Stimulated activated CD4-positive, alpha-beta T cell treated with anti-CD3 and anti-CD28 coated beads, Interleukin-15, amount 100 ng/mL, for 48 hours (primary cell): Measurements from ENCODE around the gene S100A5.

Source experiments
- DNase-seq, 2 donors: peaks; one replicate each; pipeline ENCODE4 v3.0.0-alpha.2; 2020; ENCODE audit warnings: low read depth in 2 of 2

S100A5 gene

GRCh38 chr1:153507926-153508583 is 32.7 kb downstream of the S100A5 start:
- no peak for DNase-seq

GRCh38 chr1:153506831-153507413 is 33.8 kb downstream of the S100A5 start:
- DNase-seq: no peak

GRCh38 chr1:153506386-153506785 is 34.3 kb downstream of the S100A5 start:
- DNase-seq: no peak

GRCh38 chr1:153505576-153505975 is 35.2 kb downstream of the S100A5 start:
- DNase-seq: no peak

GRCh38 chr1:153503766-153504165 is 37.0 kb downstream of the S100A5 start:
- no peak for DNase-seq

- no peak for DNase-seq
Observed at GRCh38 chr1:153498746-153499145, 42.0 kb downstream of the S100A5 start.

- no peak for DNase-seq
Observed at GRCh38 chr1:153495536-153495935, 45.2 kb downstream of the S100A5 start.

GRCh38 chr1:153494976-153495535 is 45.7 kb downstream of the S100A5 start:
- DNase-seq: peak; percentile 66 to 70

GRCh38 chr1:153493343-153493960 is 47.3 kb downstream of the S100A5 start:
- no peak for DNase-seq

- DNase-seq: no peak
Observed at GRCh38 chr1:153490272-153491051, 50.3 kb downstream of the S100A5 start.

- no peak for DNase-seq
Observed at GRCh38 chr1:153488731-153489130, 52.0 kb downstream of the S100A5 start.

- DNase-seq: no peak
Observed at GRCh38 chr1:153487707-153488106, 53.0 kb downstream of the S100A5 start.
